ENCODE measurements around the gene TMEM258.

Gene TMEM258

GRCh38 chr11:61757213-61757862 is 35.1 kb downstream of the TMEM258 start:
- DNase-seq (ENCODE audit: low read depth): no peak

DNA sequence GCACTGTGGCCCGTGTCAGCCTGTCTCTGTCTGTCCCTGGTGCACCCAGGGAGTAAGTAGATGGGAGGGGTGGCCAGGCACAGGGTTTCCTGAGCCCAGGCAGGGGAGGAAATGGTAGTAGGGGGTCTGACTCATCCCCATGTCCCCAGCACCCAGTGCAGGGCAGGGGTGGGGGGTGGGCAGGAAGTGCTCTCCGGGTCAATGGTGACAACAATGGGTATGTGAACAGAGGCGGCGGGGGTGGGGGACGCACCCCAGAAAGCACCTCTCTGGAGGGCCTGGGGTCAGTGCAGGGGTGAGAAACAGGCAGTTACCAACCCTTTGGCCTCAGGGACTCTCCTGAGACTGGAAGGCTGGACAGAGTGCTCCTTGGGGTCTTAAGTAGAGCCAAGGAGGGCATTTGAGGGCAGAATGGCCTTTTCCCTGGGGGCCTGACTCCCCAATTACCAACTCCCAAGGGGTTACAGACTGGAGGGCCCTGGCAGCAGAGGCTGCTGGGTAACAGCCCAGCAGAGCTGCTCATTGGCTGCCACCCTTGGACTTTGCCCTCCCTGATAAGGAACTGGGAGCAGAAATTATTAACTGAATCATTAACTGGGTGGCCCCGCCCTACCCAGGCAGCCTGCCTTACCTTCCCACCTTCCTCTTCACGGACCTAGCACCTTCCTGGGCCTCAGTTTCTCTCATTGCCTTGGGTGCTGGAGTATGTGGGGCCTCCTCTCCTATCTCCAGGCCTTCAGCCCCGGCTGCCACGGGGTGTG is 35.8 kb downstream of the TMEM258 start:
- DNase-seq (ENCODE audit: low read depth): no peak

GRCh38 chr11:61756147-61756451 is 36.3 kb downstream of the TMEM258 start:
- DNase-seq (ENCODE audit: low read depth): no peak

DNA sequence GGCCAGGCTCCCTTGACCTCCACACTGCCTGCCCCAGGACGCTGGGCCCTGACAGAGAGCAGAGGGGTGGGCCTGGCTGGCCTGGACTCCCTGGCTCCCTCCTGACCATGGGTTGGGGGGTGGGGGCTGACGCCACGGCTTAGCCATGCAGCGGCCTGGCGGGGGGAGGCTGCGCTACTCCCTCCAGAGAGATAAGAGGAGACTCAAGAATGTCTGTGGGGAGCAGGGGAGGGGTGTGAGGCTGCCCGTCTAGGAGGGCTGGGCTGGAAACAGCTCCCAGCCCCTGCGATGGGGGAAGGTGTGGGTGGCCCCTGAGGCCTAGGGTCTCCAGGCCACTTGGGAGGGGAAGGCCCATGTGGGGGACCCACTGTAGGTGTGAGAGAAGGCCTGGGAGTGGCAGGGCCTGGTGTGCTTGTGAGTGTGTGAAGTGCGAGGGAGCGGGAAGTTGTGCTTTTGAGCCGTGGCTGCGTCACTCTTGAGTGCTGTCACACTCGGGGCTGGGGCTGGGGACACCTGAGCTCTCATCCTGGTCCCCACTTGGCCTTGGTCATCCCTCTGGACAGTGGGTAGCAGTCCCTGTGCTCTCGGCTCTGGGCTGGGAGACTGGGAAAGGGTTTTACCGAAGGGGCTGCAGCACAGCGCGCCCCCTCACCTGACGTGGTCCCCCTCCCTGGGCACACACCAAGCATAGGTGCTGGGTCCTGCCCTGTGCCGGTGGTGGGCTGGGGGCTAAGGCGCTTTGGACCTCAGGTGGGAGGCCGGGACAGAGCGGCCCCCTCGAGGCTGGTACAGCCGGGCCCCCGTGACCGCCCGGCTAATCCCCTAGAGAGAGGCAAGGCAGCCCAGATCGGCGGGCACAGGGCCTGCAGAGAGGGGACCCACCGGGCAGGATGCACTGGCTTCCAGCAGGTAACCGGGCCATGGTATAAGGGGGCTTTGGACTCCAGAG is 37.6 kb downstream of the TMEM258 start:
- no peak for DNase-seq (ENCODE audit: low read depth)

GRCh38 chr11:61753672-61754071 is 38.7 kb downstream of the TMEM258 start:
- DNase-seq (ENCODE audit: low read depth): no peak

GRCh38 chr11:61752925-61753521 is 39.4 kb downstream of the TMEM258 start:
- no peak for DNase-seq (ENCODE audit: low read depth)

DNA sequence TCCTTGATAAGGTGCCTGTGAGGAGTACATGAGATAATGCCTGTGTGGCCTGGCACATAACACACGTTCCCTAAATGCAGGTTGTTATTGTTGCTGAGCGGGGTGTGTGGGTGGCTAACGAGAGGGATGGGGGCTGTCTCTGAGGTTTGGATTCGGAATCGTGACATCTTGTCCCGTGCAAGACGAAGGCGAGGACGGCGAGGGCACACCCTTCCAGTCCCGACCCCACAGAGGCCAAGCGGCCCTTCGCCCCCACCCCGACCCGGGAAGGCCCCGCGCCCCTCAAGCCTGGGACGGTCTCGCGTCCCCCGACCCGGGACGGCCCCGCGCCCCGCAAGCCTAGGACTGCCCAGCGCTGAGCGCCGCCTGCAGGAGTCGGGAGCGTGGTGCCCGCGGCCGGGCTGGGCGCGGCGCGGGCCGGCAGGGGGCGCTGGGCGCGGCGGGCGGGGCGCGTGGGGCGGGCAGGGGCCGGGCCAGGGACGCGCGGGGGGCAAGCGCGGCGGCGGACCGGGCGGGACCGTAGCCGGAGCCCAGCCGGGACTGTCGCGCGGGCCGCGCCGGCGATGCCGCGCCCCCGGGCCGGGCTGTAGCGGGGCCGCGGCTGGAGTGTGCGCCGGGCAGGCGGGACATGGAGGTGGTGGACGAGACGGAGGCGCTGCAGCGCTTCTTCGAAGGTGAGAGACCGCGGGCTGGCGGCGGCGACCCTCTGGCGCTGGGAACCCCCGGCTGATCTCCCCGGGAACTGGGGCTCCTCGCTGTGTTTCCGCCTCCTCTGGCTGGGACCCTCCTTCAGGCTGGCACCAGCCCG is 40.1 kb downstream of the TMEM258 start, which contains the start of gene MYRF:
Gene MYRF (plus strand): TSS at position 520 of the 808 bp plus-strand sequence. CDS start 109 bp downstream, at position 629.
- DNase-seq (ENCODE audit: low read depth): no peak

GRCh38 chr11:61751384-61751783 is 41.0 kb downstream of the TMEM258 start:
- no peak for DNase-seq (ENCODE audit: low read depth)

DNA sequence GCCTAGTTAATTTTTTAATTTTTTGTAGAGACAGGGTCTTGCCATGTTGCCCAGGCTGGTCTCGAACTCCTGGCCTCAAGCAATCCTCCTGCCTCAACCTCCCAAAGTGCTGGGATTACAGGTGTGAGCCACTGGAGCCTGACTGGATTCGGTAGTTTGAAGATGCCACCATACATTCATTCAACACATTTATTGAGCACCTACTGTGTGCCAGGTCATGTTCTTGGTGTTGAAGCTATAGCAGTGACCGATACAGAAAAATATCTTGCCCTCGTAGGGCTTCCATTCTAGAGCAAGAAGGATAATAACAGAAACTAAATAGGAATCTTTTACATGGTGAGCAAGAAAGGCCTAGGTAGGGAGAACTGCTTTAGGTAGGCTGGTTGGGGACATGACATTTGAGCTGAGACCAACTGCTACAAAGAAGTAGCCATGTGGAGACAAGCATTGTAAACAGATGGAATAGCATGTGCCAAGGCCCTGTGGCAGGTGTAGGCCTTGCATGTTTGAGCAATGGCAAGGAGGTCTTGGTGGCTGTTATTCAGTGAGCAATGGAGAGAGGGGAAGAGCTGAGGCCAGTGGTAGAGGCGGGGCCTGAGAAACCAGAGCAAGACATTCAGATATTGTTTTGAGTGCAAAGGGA is 41.6 kb downstream of the TMEM258 start:
- no peak for DNase-seq (ENCODE audit: low read depth)

- no peak for DNase-seq (ENCODE audit: low read depth)
Observed at GRCh38 chr11:61749591-61750217, 42.7 kb downstream of the TMEM258 start.

DNA sequence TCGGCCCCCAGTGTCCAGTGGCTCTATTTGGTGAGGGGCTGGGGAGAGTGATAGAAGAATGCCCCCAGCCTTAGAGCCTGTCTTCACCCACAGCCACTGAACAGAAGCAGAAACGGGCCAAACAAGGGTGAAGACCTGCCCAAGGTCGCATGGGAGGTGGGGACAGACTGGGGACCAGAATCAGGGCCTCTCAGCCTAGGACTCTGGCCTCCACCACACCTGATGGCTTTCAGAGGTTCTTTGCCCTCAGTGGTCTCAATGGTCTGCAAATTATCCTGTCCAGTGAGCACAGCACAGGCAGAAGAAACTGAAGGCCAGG is 44.5 kb downstream of the TMEM258 start:
- DNase-seq (ENCODE audit: low read depth): no peak

- DNase-seq (ENCODE audit: low read depth): no peak
Observed at GRCh38 chr11:61747192-61747966, 45.0 kb downstream of the TMEM258 start.

DNA sequence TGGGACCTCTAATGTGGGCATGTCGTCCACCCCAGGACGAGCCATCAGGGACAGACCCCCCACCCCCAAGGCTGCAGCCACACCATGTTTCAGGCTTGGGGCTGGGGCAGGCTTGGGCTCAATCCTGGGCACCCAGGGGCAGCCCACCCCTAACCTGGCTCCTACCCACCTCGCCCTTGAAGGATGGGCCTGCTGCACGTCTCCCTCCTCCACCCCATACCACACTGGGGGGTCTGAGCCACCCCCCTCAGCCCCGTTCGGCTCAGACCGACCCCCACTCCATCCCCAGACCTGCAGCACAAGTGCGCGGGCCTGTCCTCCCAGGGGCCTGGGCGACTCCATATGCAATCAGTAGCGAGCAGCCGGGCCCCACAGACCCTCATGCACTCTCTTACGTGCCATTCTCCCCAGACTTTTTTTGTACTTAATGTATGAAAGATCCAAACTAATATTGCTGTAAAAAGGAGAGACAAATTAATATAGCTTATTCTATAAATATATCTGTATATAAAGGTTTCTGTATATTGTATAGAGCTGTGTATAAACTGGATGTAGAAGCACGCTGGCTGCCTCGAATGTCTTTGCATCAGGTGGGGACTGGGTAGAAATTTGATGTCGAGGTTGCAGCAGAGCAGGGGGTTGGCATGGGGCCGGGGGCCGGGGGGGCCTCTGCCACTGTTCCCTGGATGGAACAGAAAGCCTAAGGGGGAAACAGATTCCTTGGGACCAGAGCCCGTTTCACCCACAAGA is 45.8 kb downstream of the TMEM258 start:
- DNase-seq (ENCODE audit: low read depth): no peak

DNA sequence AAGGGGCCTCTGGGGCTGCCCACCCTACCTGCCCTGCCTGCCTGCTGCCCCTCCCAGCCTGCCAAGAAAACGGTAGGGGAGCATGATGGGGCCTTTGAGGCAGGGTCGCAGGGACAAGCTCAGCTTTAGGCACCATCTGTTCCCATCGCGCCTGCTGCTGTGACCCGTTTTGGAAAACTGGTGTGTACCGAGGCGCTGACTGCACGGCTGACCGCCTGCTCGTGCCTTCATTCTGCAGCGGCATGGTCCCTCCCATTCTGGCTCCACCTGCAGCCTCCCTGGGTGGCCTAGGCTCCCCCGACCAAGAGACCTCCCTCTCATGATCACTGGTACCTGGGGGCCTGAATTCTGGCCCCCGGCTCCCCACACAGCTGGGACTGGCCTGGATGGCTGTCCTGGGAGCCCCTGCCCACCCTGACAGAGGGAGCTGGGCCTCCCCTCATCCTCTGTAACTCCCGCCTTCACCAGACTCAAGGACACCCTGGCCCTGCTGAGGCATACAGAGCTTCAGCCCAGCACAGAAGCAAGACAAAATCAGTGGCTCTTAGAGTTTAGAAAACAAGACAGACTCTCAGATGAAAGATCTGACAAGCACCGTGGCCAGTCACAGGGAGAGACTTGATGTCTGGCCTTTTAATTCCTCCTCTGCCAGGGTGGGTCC is 46.5 kb downstream of the TMEM258 start:
- DNase-seq (ENCODE audit: low read depth): no peak

DNA sequence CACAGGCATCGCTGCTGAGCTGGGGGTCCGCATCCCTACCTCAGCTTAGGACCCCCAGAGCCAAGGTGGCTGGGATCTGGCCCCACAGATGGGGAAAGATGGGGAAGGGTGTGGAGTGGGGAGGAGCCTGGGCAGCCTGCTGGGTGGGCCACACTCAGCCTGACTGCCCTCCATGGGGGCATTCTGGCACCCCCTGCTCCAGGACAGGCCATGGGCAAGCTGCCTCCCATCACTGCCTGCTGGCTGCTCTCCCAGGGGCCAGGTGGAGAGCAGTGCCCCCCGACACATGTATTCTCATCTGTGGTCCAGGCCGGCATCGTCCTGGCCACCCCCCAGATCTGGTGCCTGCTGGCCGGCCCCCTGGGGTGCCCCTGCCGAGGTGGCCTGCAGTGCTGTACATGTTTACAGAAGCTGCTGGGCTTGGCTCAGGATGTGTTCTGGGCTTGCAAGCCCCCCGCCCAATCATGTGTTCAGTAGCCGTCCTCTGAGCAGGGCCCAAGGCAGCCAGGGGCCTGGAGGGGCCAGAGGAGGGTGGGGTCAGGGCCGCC is 47.7 kb downstream of the TMEM258 start:
- DNase-seq (ENCODE audit: low read depth): no peak

GRCh38 chr11:61744181-61744580 is 48.2 kb downstream of the TMEM258 start:
- no peak for DNase-seq (ENCODE audit: low read depth)

- no peak for DNase-seq (ENCODE audit: low read depth)
Observed at GRCh38 chr11:61743486-61744095, 48.8 kb downstream of the TMEM258 start.

DNA sequence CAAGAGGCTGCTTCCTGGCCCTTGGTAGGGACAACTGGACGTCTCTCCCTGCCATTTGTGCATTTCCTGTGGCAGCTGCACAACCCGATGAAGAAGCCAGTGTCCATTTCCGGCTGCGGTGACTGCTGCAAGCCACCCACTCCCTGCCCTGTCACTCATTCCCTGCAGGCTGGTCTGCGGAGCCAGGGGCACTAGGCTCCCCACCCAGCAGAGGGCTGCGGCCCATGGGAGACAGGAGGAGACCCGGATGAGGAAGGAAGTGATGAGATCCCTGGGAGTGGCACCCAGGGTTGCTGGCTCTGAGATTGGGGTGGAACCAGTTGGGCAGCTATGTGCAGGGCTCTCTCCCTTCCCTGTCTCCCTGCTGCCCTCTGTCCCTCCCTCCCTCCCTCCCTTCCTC is 50.0 kb downstream of the TMEM258 start:
- DNase-seq (ENCODE audit: low read depth): no peak

Data from non-pigmented ciliary epithelial cell (primary cell).